ENCODE data around the gene PEPD. TPM values are rescaled to one million over a fixed set of nuclear protein-coding genes. Genes with fewer than 3 reads are reported as not detected.

The PEPD gene
- polyA plus RNA-seq, 3 donors, result 61.5 to 218 (median 171) TPM

- no peak for DNase-seq
- peaks cover 0 to 3% (median 0%) of the 10 kb centered on the region in 3 donors for H3K27me3 Mint-ChIP-seq (ENCODE audit: low read depth in 3 of 3)
- TF ChIP-seq CTCF (IDR thresholded peaks at IDR 0.05), result no peak
- Histone ChIP-seq H2AFZ (ENCODE audit: insufficient read depth, low read depth, low read length, poor library complexity, severe bottlenecking) (no peak overlapping the region), H3K4me3 (replicated peaks in 1 of 3; ENCODE audit: low read depth in 2 of 3, low read length in 3 of 3) (no peak overlapping the region), H3K9me3 (replicated peaks in 1 of 2; ENCODE audit: control insufficient read depth in 1 of 2, insufficient read depth in 1 of 2, low read length in 2 of 2) (no peaks in the 10 kb centered on the region), H3K27me3 (ENCODE audit: control insufficient read depth in 2 of 2, insufficient read depth in 2 of 2, low read length in 2 of 2) (no peaks in the 10 kb centered on the region), H3K4me1 (ENCODE audit: control insufficient read depth in 1 of 2, insufficient read depth in 2 of 2, low read length in 2 of 2) (no peaks in the 10 kb centered on the region), H4K20me1 (ENCODE audit: insufficient read depth, low read length) (no peaks in the 10 kb centered on the region), H3K4me2 (replicated peaks; ENCODE audit: extremely low read depth, low read length, poor library complexity, severe bottlenecking) (no peak overlapping the region), H3K27ac (ENCODE audit: low read depth in 1 of 2, low read length in 2 of 2) (no peak overlapping the region), H3K36me3 (replicated peaks in 1 of 2; ENCODE audit: control insufficient read depth in 1 of 2, insufficient read depth in 2 of 2, low read length in 2 of 2) (no peaks in the 10 kb centered on the region), H3K9ac (ENCODE audit: insufficient read depth, low read length, poor library complexity, severe bottlenecking) (no peak overlapping the region), H3K79me2 (ENCODE audit: insufficient read depth, low read length) (no peaks in the 10 kb centered on the region)
- H3K4me3 Mint-ChIP-seq, result no peak overlapping the region
- WGBS (ENCODE audit: insufficient coverage), result 55% methylated on average over 1 of the region's 3 CpGs
- H3K9me3 Mint-ChIP-seq, result no peaks in the 10 kb centered on the region
- H3K27ac Mint-ChIP-seq, result no peak overlapping the region
- H3K4me1 Mint-ChIP-seq, result no peaks in the 10 kb centered on the region
- intact Hi-C loops (cut with micrococcal nuclease), result no loop called here
- H3K36me3 Mint-ChIP-seq, result peaks cover 5 to 6% of the 10 kb centered on the region in 2 donors
These were observed 79.8 kb downstream of the PEPD start for GRCh38 chr19:33441828-33442227.

- no peaks in the 10 kb centered on the region for H3K36me3 ChIP-seq (replicated peaks in 1 of 2; ENCODE audit: control insufficient read depth in 1 of 2, insufficient read depth in 2 of 2, low read length in 2 of 2)
- TF ChIP-seq CTCF (IDR thresholded peaks at IDR 0.05), result no peak
- no peak overlapping the region for H3K9ac ChIP-seq (ENCODE audit: insufficient read depth, low read length, poor library complexity, severe bottlenecking)
- intact Hi-C loops (cut with micrococcal nuclease), result no loop called here
- Mint-ChIP-seq H3K9me3 (no peaks in the 10 kb centered on the region), H3K4me3 (no peak overlapping the region), H3K4me1 (no peaks in the 10 kb centered on the region), H3K27ac (no peak overlapping the region), H3K36me3 (peaks cover 5 to 6% of the 10 kb centered on the region in 2 donors), H3K27me3 (ENCODE audit: low read depth in 3 of 3) (peaks cover 0 to 3% (median 0%) of the 10 kb centered on the region in 3 donors)
- DNase-seq, result no peak
- WGBS (ENCODE audit: insufficient coverage), result 18% methylated on average over 10 of the region's 11 CpGs
- H3K4me1 ChIP-seq (ENCODE audit: control insufficient read depth in 1 of 2, insufficient read depth in 2 of 2, low read length in 2 of 2), result no peaks in the 10 kb centered on the region
- no peaks in the 10 kb centered on the region for H3K79me2 ChIP-seq (ENCODE audit: insufficient read depth, low read length)
- H3K27me3 ChIP-seq (ENCODE audit: control insufficient read depth in 2 of 2, insufficient read depth in 2 of 2, low read length in 2 of 2), result no peaks in the 10 kb centered on the region
- H3K27ac ChIP-seq (ENCODE audit: low read depth in 1 of 2, low read length in 2 of 2), result no peak overlapping the region
- no peak overlapping the region for H3K4me2 ChIP-seq (replicated peaks; ENCODE audit: extremely low read depth, low read length, poor library complexity, severe bottlenecking)
- H3K4me3 ChIP-seq (replicated peaks in 1 of 3; ENCODE audit: low read depth in 2 of 3, low read length in 3 of 3), result no peak overlapping the region
- no peaks in the 10 kb centered on the region for H3K9me3 ChIP-seq (replicated peaks in 1 of 2; ENCODE audit: control insufficient read depth in 1 of 2, insufficient read depth in 1 of 2, low read length in 2 of 2)
- H4K20me1 ChIP-seq (ENCODE audit: insufficient read depth, low read length), result no peaks in the 10 kb centered on the region
- H2AFZ ChIP-seq (ENCODE audit: insufficient read depth, low read depth, low read length, poor library complexity, severe bottlenecking), result no peak overlapping the region
These were observed 80.3 kb downstream of the PEPD start for GRCh38 chr19:33441277-33441699.
